ENCODE measurements around the gene N4BP3. TPM values are rescaled to one million over a fixed set of nuclear protein-coding genes. Genes with fewer than 3 reads are reported as not detected.

N4BP3 gene
- total RNA-seq, 6 experiments from 2014 or later: 0.05 to 0.33 (median 0.06) TPM

DNA sequence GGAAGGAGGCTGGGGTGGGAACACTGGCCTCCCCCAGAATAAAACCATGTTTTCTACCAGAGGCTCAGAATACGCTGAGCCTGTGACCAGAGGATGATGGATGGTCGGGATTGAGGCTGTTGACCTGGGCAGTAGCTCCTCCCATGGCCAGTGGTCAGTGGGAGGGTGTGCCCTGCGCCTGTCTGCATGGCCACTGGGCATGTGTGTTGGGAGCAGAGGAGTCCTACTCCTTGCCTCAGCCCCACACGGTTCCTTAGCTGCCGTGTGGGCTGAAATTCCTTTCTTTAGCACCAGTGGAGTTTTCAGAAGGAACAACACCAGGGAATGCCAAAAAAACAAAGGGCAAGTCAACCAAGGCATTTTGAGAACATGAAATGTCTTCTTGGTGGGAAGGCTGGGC lies 9.0 kb downstream of the N4BP3 start:
- intact Hi-C loops (cut with DNase I): no loop called here
- Histone ChIP-seq H3K36me3 (no peaks in the 10 kb centered on the region), H3K9me3 (no peaks in the 10 kb centered on the region), H3K4me1 (no peaks in the 10 kb centered on the region), H3K27me3 (no peaks in the 10 kb centered on the region), H3K27ac (no peak overlapping the region), H3K4me3 (no peak overlapping the region)
- 69% methylated on average over 5 of the region's 5 CpGs for WGBS (ENCODE audit: insufficient coverage, low coverage, low lambda C conversion rate, missing lambda C conversion rate)
- no peak for ATAC-seq
- DNase-seq: no peak
- TF ChIP-seq POLR2A (IDR thresholded peaks at IDR 0.05): no peak
- TF ChIP-seq, protein P1, sequence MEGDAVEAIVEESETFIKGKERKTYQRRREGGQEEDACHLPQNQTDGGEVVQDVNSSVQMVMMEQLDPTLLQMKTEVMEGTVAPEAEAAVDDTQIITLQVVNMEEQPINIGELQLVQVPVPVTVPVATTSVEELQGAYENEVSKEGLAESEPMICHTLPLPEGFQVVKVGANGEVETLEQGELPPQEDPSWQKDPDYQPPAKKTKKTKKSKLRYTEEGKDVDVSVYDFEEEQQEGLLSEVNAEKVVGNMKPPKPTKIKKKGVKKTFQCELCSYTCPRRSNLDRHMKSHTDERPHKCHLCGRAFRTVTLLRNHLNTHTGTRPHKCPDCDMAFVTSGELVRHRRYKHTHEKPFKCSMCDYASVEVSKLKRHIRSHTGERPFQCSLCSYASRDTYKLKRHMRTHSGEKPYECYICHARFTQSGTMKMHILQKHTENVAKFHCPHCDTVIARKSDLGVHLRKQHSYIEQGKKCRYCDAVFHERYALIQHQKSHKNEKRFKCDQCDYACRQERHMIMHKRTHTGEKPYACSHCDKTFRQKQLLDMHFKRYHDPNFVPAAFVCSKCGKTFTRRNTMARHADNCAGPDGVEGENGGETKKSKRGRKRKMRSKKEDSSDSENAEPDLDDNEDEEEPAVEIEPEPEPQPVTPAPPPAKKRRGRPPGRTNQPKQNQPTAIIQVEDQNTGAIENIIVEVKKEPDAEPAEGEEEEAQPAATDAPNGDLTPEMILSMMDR (IDR thresholded peaks at IDR 0.05): no peak

DNA sequence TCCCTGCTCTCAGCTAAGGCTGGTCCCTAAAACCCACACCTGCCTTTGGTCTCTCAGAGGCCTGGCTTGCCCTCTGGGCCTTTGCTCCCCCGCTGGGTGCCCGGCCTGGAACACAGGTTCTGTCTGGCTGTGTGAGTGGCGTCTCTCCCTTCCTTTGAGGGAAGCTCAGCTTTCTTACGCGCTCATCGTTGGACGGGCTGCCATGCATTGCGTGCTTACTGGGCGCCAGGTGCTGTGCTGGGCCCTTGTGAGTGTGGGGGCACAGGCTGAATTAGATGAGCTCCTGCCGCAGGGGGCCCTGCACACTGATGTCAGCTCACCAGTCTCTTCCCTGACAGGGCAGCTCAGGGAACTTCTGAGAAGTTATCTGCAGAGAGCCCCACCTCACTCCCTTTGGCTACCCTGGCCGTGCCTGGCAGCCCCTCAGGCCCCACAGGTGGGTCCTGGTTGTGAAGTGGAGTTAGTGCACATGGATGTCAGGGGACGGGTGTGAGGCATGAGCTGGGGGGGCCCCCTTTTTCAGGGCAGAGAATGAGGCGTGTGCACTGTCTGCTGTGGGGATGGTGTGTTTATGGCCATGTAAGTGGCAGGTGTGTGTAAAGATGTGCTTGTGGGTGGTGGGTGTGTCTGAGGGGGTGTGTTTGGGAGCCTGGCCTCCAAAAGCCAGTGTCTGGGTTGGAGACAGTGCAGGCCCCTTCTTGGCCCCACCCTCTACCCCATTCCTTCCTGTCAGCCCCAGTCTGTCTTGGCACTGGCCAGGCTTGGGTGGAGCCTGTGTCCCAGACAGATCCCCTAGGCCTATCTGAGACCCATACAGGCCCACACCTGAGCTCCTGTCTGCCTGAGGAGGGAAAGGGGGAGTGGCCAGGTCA lies 10.0 kb downstream of the N4BP3 start:
- intact Hi-C loops (cut with DNase I): no loop called here
- WGBS (ENCODE audit: insufficient coverage, low coverage, low lambda C conversion rate, missing lambda C conversion rate): 74% methylated on average over 5 of the region's 13 CpGs
- no peaks in the 10 kb centered on the region for H3K9me3 ChIP-seq
- no peak for ATAC-seq
- H3K27me3 ChIP-seq: no peaks in the 10 kb centered on the region
- no peaks in the 10 kb centered on the region for H3K36me3 ChIP-seq
- no peak for DNase-seq
- H3K4me1 ChIP-seq: no peaks in the 10 kb centered on the region
- no peak overlapping the region for H3K27ac ChIP-seq
- TF ChIP-seq, protein P1 (IDR thresholded peaks at IDR 0.05): no peak
- no peak for TF ChIP-seq POLR2A (IDR thresholded peaks at IDR 0.05)
- H3K4me3 ChIP-seq: no peak overlapping the region

DNA sequence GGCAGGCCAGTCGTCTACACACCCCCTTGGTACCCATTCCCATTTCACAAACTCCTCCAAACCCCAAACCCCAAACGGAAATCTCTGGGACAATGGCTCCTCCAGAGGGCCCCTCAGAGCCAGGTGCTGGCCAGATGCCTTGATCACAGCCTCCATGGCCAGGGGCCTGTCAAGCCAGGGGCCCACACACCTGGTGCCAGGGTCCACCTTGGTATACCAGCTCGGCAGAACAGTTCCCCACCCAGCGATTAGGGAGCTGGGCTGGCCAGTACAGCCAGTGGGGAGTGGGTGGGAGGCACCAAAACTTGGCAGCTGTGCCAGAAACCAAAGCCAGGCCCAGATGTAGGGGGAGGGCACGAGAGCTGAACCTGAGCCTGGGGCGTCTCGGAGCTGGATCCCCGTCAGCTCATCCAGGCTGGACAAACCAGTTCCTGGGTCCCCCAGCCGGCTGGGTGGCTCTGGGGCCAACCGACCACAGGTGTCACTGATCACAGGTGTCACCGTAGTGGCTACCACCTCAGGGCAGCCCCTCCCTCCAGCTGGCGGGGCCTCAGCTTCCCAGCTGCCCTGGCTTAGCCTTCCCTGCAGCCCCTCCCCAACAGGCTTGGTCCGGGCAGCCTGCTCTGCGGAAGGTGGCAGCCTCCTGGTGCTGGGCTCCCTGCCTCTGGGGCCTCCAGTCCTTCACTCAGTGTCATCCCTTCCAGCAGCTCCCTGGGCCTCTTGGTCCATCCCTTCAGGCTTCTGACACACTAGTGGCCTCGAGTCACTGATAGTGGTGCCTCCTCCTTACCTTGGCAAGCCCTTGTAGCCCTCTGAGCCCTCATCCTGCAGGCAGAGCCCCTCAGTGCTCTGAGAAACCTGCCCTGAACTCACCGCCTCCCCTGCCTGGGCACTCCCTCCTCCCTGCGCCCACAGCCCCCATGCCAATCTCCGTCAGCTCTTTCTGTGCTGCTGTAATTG lies 10.9 kb downstream of the N4BP3 start:
- no peak for DNase-seq
- Histone ChIP-seq H3K27ac (no peak overlapping the region), H3K36me3 (no peaks in the 10 kb centered on the region), H3K9me3 (no peaks in the 10 kb centered on the region), H3K27me3 (no peaks in the 10 kb centered on the region), H3K4me1 (no peaks in the 10 kb centered on the region), H3K4me3 (no peak overlapping the region)
- TF ChIP-seq, protein P1 (IDR thresholded peaks at IDR 0.05): no peak
- TF ChIP-seq POLR2A (IDR thresholded peaks at IDR 0.05): no peak
- no peak for ATAC-seq
- intact Hi-C loops (cut with DNase I): no loop called here
- 95% methylated on average over 4 of the region's 18 CpGs for WGBS (ENCODE audit: insufficient coverage, low coverage, low lambda C conversion rate, missing lambda C conversion rate)

DNA sequence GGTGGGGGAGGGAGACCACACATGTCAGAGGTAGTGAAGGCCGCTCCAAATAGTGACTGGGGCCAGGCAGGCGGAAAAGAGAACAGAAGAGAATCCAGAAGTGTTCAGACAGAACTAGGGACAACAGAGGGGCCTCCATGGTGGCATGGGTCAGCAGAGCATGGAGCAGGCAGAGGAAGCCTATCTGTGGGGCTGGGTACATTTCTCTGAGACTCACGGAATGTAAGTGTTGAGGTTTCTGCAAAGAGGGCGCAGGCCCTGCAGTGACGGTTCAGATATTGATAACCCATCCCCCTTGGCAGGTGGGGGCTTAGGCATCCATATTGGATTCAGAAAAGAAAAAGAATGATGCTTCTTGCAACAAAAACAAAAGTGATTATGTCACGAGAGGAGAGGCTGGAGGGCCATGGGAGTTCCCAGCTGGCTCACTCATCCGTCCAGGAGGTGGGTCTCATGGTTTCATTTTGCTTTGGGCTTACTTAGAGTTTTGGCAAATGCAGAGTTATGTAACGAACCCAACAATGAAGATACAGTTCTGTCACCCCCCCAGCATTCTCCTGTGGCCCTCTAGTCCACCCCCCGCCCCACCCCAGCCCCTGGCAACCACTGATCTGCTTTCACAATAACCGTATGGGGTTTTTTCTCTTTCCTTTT lies 12.0 kb downstream of the N4BP3 start:
- Histone ChIP-seq H3K4me1 (no peaks in the 10 kb centered on the region), H3K9me3 (no peaks in the 10 kb centered on the region), H3K36me3 (no peaks in the 10 kb centered on the region), H3K4me3 (no peak overlapping the region), H3K27ac (no peak overlapping the region), H3K27me3 (no peaks in the 10 kb centered on the region)
- ATAC-seq (no peak), DNase-seq (no peak)
- WGBS (ENCODE audit: insufficient coverage, low coverage, low lambda C conversion rate, missing lambda C conversion rate): 46% methylated on average over 4 of the region's 10 CpGs
- TF ChIP-seq, protein P1 (IDR thresholded peaks at IDR 0.05): no peak
- TF ChIP-seq POLR2A (IDR thresholded peaks at IDR 0.05): no peak
- intact Hi-C loops (cut with DNase I): no loop called here
